GM03348 (cell line): ENCODE measurements around the gene EPB41L4A.

Experiments used
- DNase-seq: peaks from one replicate; pipeline ENCODE4 v3.0.0; 2012; ENCODE audit warnings: low spot score

EPB41L4A gene

GRCh38 chr5:112356178-112356956 is 62.7 kb downstream of the EPB41L4A start:
- DNase-seq, result no peak

- no peak for DNase-seq
These were observed 63.9 kb downstream of the EPB41L4A start for GRCh38 chr5:112355058-112355685.

- no peak for DNase-seq
These were observed 65.4 kb downstream of the EPB41L4A start for GRCh38 chr5:112353678-112354077.

GRCh38 chr5:112351225-112351624 is 67.9 kb downstream of the EPB41L4A start:
- no peak for DNase-seq

- DNase-seq, result no peak
These were observed 68.5 kb downstream of the EPB41L4A start for GRCh38 chr5:112350626-112351025.

GRCh38 chr5:112349371-112349770 is 69.7 kb downstream of the EPB41L4A start:
- DNase-seq, result no peak

- no peak for DNase-seq
These were observed 70.2 kb downstream of the EPB41L4A start for GRCh38 chr5:112348915-112349314.

- no peak for DNase-seq
These were observed 70.7 kb downstream of the EPB41L4A start for GRCh38 chr5:112348387-112348786.

- no peak for DNase-seq
These were observed 72.5 kb downstream of the EPB41L4A start for GRCh38 chr5:112346411-112347044.

GRCh38 chr5:112344540-112344939 is 74.5 kb downstream of the EPB41L4A start:
- no peak for DNase-seq

GRCh38 chr5:112342389-112342788 is 76.7 kb downstream of the EPB41L4A start:
- no peak for DNase-seq

- DNase-seq, result no peak
These were observed 79.3 kb downstream of the EPB41L4A start for GRCh38 chr5:112339761-112340160.

GRCh38 chr5:112338681-112339337 is 80.3 kb downstream of the EPB41L4A start:
- peak; percentile 13 for DNase-seq

- no peak for DNase-seq
These were observed 85.7 kb downstream of the EPB41L4A start for GRCh38 chr5:112333331-112333781.

- no peak for DNase-seq
These were observed 87.2 kb downstream of the EPB41L4A start for GRCh38 chr5:112331892-112332291.

GRCh38 chr5:112329419-112330090 is 89.5 kb downstream of the EPB41L4A start:
- DNase-seq, result no peak

- no peak for DNase-seq
These were observed 95.9 kb downstream of the EPB41L4A start for GRCh38 chr5:112323166-112323565.

- no peak for DNase-seq
These were observed 98.7 kb downstream of the EPB41L4A start for GRCh38 chr5:112320408-112320807.

GRCh38 chr5:112318346-112318745 is 100.7 kb downstream of the EPB41L4A start:
- no peak for DNase-seq

GRCh38 chr5:112317866-112318265 is 101.2 kb downstream of the EPB41L4A start:
- DNase-seq, result no peak

GRCh38 chr5:112316731-112317130 is 102.3 kb downstream of the EPB41L4A start:
- DNase-seq, result no peak

GRCh38 chr5:112316006-112316405 is 103.1 kb downstream of the EPB41L4A start:
- DNase-seq, result no peak
